Suprapubic skin (tissue), 4 donors: ENCODE data around the gene RCOR1. TPM values are rescaled to one million over a fixed set of nuclear protein-coding genes. Genes with fewer than 3 reads are reported as not detected.

Experiments
- DNase-seq, 2 donors: peaks; one replicate each; pipeline ENCODE4 v3.0.0-alpha.2; 2019; ENCODE audit warnings: low spot score in 2 of 2
- H3K27ac ChIP-seq: fragments of 200-600 bp; sonication (generic); one replicate; pipeline ENCODE4 v1.5.1; 2019
- H3K27me3 ChIP-seq: fragments of 200-600 bp; sonication (generic); one replicate; pipeline ENCODE4 v1.5.1; 2019
- H3K36me3 ChIP-seq: fragments of 200-600 bp; sonication (generic); one replicate; pipeline ENCODE4 v1.5.1; 2019
- H3K4me1 ChIP-seq: fragments of 200-600 bp; sonication (generic); one replicate; pipeline ENCODE4 v1.5.1; 2019
- H3K4me3 ChIP-seq: fragments of 200-600 bp; sonication (generic); one replicate; pipeline ENCODE4 v1.5.1; 2019; ENCODE audit warnings: mild to moderate bottlenecking
- H3K9me3 ChIP-seq: fragments of 200-600 bp; sonication (generic); one replicate; pipeline ENCODE4 v1.5.1; 2019
- EP300 ChIP-seq: sonication (generic); formaldehyde crosslinking; IDR thresholded peaks from one replicate; pipeline ENCODE4 v1.6.1; 2017; ENCODE audit warnings: antibody characterized with exemption
- POLR2A ChIP-seq, 2 donors: fragments of 450-650 bp; IDR thresholded peaks; one replicate each; pipeline ENCODE4 v1.6.1; 2017; ENCODE audit warnings: antibody characterized with exemption in 2 of 2, mild to moderate bottlenecking in 2 of 2, moderate library complexity in 2 of 2
- POLR2AphosphoS5 ChIP-seq, 3 donors: sonication (generic); formaldehyde crosslinking; IDR thresholded peaks; one replicate each; pipeline ENCODE4 v1.6.1; 2017; ENCODE audit warnings: antibody characterized with exemption in 3 of 3
- WGBS: methylation state at CpG from one replicate; pipeline ENCODE4 v1.1.5; 2018; 5-methylcytosine and 5-hydroxymethylcytosine counted together
- total RNA-seq, 4 donors: library from RNA; depleted of rRNA; stranded (reverse); fragments of >200 nt; gene quantifications; one replicate each; pipeline ENCODE4 v1.1.0, GENCODE V29; 2016
- TF ChIP-seq, protein P1 (sequence below), 2 donors: fragments of 200-600 bp in 1 of 2; fragments of 450-650 bp in 1 of 2; sonication (generic) in 1 of 2; IDR thresholded peaks; one replicate each; pipeline ENCODE4 v1.5.1; 2016 to 2019; ENCODE audit warnings: antibody characterized with exemption in 2 of 2, mild to moderate bottlenecking in 1 of 2, moderate library complexity in 1 of 2

The RCOR1 gene
- total RNA-seq, 4 donors from 2014 or later: 20.6 to 27.7 (median 24.8) TPM

- H3K4me1 ChIP-seq: peaks cover 19% of the 10 kb centered on the region
- DNase-seq: no peak
- no peaks in the 10 kb centered on the region for H3K9me3 ChIP-seq
- TF ChIP-seq, protein P1, sequence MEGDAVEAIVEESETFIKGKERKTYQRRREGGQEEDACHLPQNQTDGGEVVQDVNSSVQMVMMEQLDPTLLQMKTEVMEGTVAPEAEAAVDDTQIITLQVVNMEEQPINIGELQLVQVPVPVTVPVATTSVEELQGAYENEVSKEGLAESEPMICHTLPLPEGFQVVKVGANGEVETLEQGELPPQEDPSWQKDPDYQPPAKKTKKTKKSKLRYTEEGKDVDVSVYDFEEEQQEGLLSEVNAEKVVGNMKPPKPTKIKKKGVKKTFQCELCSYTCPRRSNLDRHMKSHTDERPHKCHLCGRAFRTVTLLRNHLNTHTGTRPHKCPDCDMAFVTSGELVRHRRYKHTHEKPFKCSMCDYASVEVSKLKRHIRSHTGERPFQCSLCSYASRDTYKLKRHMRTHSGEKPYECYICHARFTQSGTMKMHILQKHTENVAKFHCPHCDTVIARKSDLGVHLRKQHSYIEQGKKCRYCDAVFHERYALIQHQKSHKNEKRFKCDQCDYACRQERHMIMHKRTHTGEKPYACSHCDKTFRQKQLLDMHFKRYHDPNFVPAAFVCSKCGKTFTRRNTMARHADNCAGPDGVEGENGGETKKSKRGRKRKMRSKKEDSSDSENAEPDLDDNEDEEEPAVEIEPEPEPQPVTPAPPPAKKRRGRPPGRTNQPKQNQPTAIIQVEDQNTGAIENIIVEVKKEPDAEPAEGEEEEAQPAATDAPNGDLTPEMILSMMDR (IDR thresholded peaks at IDR 0.05): peak; percentile 57 to 71
- no peak for TF ChIP-seq POLR2A (IDR thresholded peaks at IDR 0.05)
- no peak for TF ChIP-seq POLR2AphosphoS5 (IDR thresholded peaks at IDR 0.05)
- TF ChIP-seq EP300: no peak
- H3K36me3 ChIP-seq: no peaks in the 10 kb centered on the region
- no peak overlapping the region for H3K27ac ChIP-seq
- 41% methylated on average over 9 of the region's 10 CpGs for whole genome bisulfite sequencing
- no peaks in the 10 kb centered on the region for H3K27me3 ChIP-seq
- no peak overlapping the region for H3K4me3 ChIP-seq
Measured at GRCh38 chr14:102774391-102775153, 182.1 kb downstream of the RCOR1 start.

GRCh38 chr14:102775855-102776760 is 183.7 kb downstream of the RCOR1 start:
- Histone ChIP-seq H3K4me3 (peak overlapping the region; percentile 98), H3K9me3 (no peaks in the 10 kb centered on the region), H3K27me3 (no peaks in the 10 kb centered on the region), H3K36me3 (no peaks in the 10 kb centered on the region), H3K4me1 (peaks cover 22% of the 10 kb centered on the region), H3K27ac (peak overlapping the region; percentile 80)
- 80% methylated on average over 22 of the region's 22 CpGs for WGBS
- no peak for DNase-seq
- TF ChIP-seq EP300: no peak
- TF ChIP-seq POLR2AphosphoS5 (IDR thresholded peaks at IDR 0.05): no peak
- TF ChIP-seq, protein P1 (IDR thresholded peaks at IDR 0.05): no peak
- TF ChIP-seq POLR2A (IDR thresholded peaks at IDR 0.05): no peak

- H3K4me3 ChIP-seq: peak within 1 kb of the TSS; percentile 98
- no peaks in the 10 kb centered on the region for H3K27me3 ChIP-seq
- H3K27ac ChIP-seq: peak within 1 kb of the TSS; percentile 81
- TF ChIP-seq, protein P1 (IDR thresholded peaks at IDR 0.05): no peak
- TF ChIP-seq POLR2AphosphoS5 (IDR thresholded peaks at IDR 0.05): no peak
- no peak for TF ChIP-seq EP300
- TF ChIP-seq POLR2A (IDR thresholded peaks at IDR 0.05): no peak
- no peak for DNase-seq
- H3K9me3 ChIP-seq: no peaks in the 10 kb centered on the region
- WGBS: 61% methylated on average over 12 of the region's 163 CpGs
- H3K36me3 ChIP-seq: no peaks in the 10 kb centered on the region
- H3K4me1 ChIP-seq: peaks cover 22% of the 10 kb centered on the region
Measured at GRCh38 chr14:102776761-102777710, 184.6 kb downstream of the RCOR1 start, which contains the start of gene TRAF3. TSS of gene TRAF3 (plus strand) at chr14:102777449. CDS start at chr14:102870202, 92,753 bp downstream.

GRCh38 chr14:102777711-102778337 is 185.4 kb downstream of the RCOR1 start:
- under 1% methylated on average over 31 of the region's 98 CpGs for WGBS
- Histone ChIP-seq H3K9me3 (no peaks in the 10 kb centered on the region), H3K36me3 (no peaks in the 10 kb centered on the region), H3K27ac (peak overlapping the region; percentile 81), H3K4me3 (peak overlapping the region; percentile 98), H3K27me3 (no peaks in the 10 kb centered on the region), H3K4me1 (peaks cover 22% of the 10 kb centered on the region)
- no peak for DNase-seq
- TF ChIP-seq POLR2A (IDR thresholded peaks at IDR 0.05) (no peak), EP300 (no peak), POLR2AphosphoS5 (IDR thresholded peaks at IDR 0.05) (no peak)
- TF ChIP-seq, protein P1 (IDR thresholded peaks at IDR 0.05): no peak
